Calu3 (cell line): ENCODE data around the gene RAB11FIP4. TPM values are rescaled to one million over a fixed set of nuclear protein-coding genes. Genes with fewer than 3 reads are reported as not detected.

Experiments used
- BruUV-seq: library from RNA; stranded (reverse); fragments of 400-500 nt; replicated peaks from 2 replicates; lab custom pipeline; 2021; lab: Mats Ljungman, UMichigan
- CTCF ChIA-PET: fragments of 300-600 bp; sonication (Branson Sonifier 250); formaldehyde crosslinking; loops from one replicate; lab custom pipeline; 2022; ENCODE audit warnings: antibody characterized with exemption; lab: Charles Lee
- DNase-seq: peaks from one replicate; pipeline ENCODE4 v3.0.0; 2022
- H3K27ac Mint-ChIP-seq: one replicate; pipeline ENCODE4 v1.8.0; 2022; ENCODE audit warnings: mixed read lengths; ENCODE audit not compliant: unreplicated experiment
- H3K27me3 Mint-ChIP-seq: one replicate; pipeline ENCODE4 v1.8.0; 2022; ENCODE audit warnings: mixed read lengths; ENCODE audit not compliant: unreplicated experiment
- H3K36me3 Mint-ChIP-seq: one replicate; pipeline ENCODE4 v1.8.0; 2022; ENCODE audit warnings: mild to moderate bottlenecking, moderate library complexity, mixed read lengths; ENCODE audit not compliant: insufficient read depth, unreplicated experiment
- H3K4me1 Mint-ChIP-seq: one replicate; pipeline ENCODE4 v1.8.0; 2022; ENCODE audit warnings: mild to moderate bottlenecking, low read depth, mixed read lengths; ENCODE audit not compliant: unreplicated experiment
- H3K4me3 Mint-ChIP-seq: one replicate; pipeline ENCODE4 v1.8.0; 2022; ENCODE audit warnings: mild to moderate bottlenecking, low read depth, moderate library complexity, mixed read lengths; ENCODE audit not compliant: unreplicated experiment
- H3K9me3 Mint-ChIP-seq: one replicate; pipeline ENCODE4 v1.8.0; 2022; ENCODE audit warnings: low read depth, mixed read lengths; ENCODE audit not compliant: unreplicated experiment
- intact Hi-C: fragments of 100-400 bp; cut with micrococcal nuclease; formaldehyde crosslinking; loops from one replicate; pipeline ENCODE4 v1.10.0; 2022; ENCODE audit not compliant: unreplicated experiment
- total RNA-seq: library from RNA; stranded (reverse); gene quantifications from 2 replicates; pipeline ENCODE4 v1.2.3, GENCODE V29; 2022
- TF ChIP-seq, protein P1 (sequence below): fragments of 200-600 bp; IDR thresholded peaks from one replicate; pipeline ENCODE4 v1.8.0; 2022; ENCODE audit warnings: antibody characterized with exemption; ENCODE audit not compliant: unreplicated experiment

RAB11FIP4 gene
- total RNA-seq, 1 experiment from 2014 or later, result 27.9 TPM

DNA sequence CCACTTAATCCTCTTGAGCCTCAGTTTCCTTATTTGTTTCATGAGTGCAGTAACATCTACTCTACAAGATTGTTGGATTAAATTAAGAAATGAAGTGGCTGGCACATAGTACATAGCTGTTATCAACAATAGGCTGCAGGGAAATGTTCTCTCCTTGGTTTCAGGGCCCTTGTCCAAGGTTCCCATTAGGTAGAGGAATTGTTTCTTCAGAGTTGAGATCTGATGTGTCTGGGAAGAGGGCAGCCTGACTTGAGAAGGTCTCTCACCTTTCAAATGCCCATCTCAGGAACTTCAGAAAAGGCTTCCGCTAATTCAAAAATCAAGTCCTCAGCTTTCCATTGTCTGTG is 87.6 kb downstream of the RAB11FIP4 start:
- no peak overlapping the region for H3K27ac Mint-ChIP-seq
- CTCF ChIA-PET, result no interaction called here
- BruUV-seq, result no TSS peak
- no peaks in the 10 kb centered on the region for H3K4me1 Mint-ChIP-seq
- intact Hi-C loops, result no loop called here
- TF ChIP-seq, protein P1, sequence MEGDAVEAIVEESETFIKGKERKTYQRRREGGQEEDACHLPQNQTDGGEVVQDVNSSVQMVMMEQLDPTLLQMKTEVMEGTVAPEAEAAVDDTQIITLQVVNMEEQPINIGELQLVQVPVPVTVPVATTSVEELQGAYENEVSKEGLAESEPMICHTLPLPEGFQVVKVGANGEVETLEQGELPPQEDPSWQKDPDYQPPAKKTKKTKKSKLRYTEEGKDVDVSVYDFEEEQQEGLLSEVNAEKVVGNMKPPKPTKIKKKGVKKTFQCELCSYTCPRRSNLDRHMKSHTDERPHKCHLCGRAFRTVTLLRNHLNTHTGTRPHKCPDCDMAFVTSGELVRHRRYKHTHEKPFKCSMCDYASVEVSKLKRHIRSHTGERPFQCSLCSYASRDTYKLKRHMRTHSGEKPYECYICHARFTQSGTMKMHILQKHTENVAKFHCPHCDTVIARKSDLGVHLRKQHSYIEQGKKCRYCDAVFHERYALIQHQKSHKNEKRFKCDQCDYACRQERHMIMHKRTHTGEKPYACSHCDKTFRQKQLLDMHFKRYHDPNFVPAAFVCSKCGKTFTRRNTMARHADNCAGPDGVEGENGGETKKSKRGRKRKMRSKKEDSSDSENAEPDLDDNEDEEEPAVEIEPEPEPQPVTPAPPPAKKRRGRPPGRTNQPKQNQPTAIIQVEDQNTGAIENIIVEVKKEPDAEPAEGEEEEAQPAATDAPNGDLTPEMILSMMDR, result no peak
- H3K4me3 Mint-ChIP-seq, result no peak overlapping the region
- H3K27me3 Mint-ChIP-seq, result peaks cover 14% of the 10 kb centered on the region
- H3K36me3 Mint-ChIP-seq, result no peaks in the 10 kb centered on the region
- no peaks in the 10 kb centered on the region for H3K9me3 Mint-ChIP-seq
- DNase-seq, result no peak

DNA sequence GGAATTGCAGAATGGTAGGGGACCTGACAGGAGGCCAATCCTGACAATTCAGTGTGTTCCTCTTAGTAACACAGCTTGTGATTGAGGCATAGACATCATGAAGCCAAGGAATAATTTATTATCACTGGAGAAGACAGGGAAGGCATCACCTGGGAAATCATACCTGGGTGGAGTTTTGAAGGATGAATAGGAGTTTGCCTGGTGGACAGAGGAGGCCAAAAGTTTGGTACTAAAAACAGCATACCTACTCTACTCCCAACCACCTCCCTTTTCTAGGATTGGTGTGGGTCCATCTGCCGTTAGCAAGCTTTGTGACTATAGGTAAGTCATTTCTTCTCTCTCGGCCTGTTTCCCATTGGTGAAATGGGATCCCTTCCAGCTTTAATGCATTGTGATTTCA is 88.0 kb downstream of the RAB11FIP4 start:
- Mint-ChIP-seq H3K36me3 (no peaks in the 10 kb centered on the region), H3K4me3 (no peak overlapping the region), H3K9me3 (no peaks in the 10 kb centered on the region), H3K27me3 (peaks cover 16% of the 10 kb centered on the region), H3K4me1 (no peaks in the 10 kb centered on the region), H3K27ac (no peak overlapping the region)
- BruUV-seq, result no TSS peak
- intact Hi-C loops, result no loop called here
- no peak for DNase-seq
- CTCF ChIA-PET, result no interaction called here
- TF ChIP-seq, protein P1, result no peak

DNA sequence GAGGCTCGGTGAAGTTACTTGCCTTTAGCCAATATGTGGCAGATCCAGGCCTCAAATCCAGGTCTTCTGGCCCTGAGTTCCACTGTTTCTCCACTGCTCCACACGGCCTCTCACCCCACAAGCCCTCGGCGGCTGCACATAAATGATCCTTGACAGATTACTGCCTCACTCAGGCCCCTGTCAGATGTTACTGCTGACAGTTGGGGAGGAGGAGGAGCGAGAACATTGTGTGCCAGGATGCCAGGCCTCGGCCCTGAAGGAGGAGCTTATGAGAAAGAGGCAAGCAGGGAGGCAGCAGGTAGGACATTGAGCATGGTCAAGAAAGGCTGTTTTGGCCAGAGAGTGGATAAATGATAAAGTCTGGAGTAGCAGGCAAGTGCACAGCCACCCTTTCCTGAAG is 88.6 kb downstream of the RAB11FIP4 start:
- DNase-seq, result no peak
- CTCF ChIA-PET, result interaction anchor here (0.7 kb wide), 1 partner anchor 367 kb away, joined by 5 read pairs; no protein-coding TSS in a partner anchor
- H3K27me3 Mint-ChIP-seq, result peaks cover 16% of the 10 kb centered on the region
- no peak overlapping the region for H3K4me3 Mint-ChIP-seq
- no peaks in the 10 kb centered on the region for H3K4me1 Mint-ChIP-seq
- H3K36me3 Mint-ChIP-seq, result no peaks in the 10 kb centered on the region
- intact Hi-C loops, result no loop called here
- H3K9me3 Mint-ChIP-seq, result no peaks in the 10 kb centered on the region
- TF ChIP-seq, protein P1, result no peak
- no TSS peak for BruUV-seq
- no peak overlapping the region for H3K27ac Mint-ChIP-seq

DNA sequence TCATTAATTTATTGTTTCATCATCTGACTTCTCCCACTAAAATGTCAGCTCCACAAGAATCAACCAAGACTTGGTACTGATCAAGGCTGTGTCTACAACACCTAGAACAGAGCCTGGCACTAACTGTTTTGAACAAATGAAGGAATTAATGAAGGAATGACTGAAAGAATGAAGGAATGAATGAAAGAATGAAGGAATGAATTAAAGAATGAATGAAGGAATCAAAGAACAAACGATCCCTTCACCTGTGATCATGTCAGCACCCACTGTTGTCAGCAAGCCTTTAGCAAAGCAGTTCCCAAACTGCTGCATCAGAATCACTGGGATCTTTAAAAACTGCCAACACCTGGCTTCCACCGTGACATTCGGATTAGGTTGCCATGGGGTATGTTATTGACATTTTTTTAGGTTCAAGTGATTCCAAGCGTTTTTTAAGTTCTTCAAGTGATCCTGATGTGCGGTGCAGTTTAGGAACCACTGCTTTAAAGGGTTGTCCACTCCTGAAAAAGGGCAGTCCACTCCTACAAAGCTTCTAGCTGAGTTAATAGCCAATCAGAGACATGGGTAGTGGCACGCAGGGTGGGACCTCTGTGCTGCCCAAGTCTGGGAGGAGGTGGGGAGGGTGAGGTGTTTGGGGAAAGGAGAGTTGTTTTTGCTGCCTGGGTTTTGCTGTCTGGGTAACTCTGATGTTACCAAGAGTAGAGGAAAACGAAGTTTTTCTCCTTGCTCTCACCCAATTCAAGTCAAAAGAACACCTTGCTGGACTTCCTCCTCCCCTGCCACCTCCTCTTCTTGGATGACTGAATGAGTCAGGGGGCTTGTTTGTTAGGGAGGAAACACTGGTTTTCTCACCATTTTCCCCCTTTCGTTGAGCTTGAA is 89.7 kb downstream of the RAB11FIP4 start:
- CTCF ChIA-PET, result no interaction called here
- no peaks in the 10 kb centered on the region for H3K9me3 Mint-ChIP-seq
- DNase-seq, result no peak
- no peak overlapping the region for H3K4me3 Mint-ChIP-seq
- TF ChIP-seq, protein P1, result no peak
- intact Hi-C loops, result no loop called here
- BruUV-seq, result no TSS peak
- H3K36me3 Mint-ChIP-seq, result no peaks in the 10 kb centered on the region
- peaks cover 13% of the 10 kb centered on the region for H3K27me3 Mint-ChIP-seq
- no peak overlapping the region for H3K27ac Mint-ChIP-seq
- H3K4me1 Mint-ChIP-seq, result no peaks in the 10 kb centered on the region
